Measurements from ENCODE around the gene MAGI3.
"Not testable (repeated sequence)": the region's sequence is repeated elsewhere in the genome, so short reads cannot be mapped to it uniquely, and the experiment has no call there.

MAGI3 gene

DNA sequence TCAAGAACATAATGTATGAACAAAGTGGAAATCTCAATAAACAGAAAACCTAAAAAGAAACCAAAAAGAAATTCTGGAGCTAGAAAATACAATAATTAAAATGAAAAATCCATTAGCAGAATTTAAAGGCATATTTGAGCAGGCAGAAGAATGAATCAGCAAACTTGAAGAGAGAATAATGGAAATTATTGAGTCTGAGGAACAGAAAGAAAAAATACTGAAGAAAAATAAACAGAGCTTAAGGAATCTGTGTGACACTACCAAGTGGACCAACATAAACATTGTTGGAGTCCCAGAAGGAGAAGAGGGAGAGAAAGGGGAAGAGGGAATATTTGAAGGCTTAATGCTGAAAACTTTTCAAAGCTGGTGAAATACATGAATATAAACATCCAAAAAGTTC is 54.5 kb downstream of the MAGI3 start:
- no peak for DNase-seq (ENCODE audit: low read depth)

DNA sequence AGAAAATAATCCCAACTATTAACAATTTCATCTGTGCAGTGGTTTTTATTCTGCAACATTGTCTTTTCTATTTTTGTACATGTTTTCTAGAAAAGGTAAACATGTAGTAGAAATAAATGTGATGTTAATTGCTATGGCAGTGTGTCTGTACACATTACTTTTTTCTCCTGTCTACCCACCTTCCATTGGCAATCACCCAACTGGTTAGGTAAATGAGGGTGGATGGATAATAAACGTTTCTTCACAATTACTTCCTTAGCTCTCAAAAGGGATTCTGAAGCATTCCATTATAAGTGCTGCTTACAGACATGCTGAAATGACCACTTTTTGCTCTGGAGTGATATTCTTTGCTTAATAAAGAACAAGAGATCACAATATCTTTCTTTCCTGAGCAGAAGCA is 61.4 kb downstream of the MAGI3 start:
- DNase-seq (ENCODE audit: low read depth): no peak

DNA sequence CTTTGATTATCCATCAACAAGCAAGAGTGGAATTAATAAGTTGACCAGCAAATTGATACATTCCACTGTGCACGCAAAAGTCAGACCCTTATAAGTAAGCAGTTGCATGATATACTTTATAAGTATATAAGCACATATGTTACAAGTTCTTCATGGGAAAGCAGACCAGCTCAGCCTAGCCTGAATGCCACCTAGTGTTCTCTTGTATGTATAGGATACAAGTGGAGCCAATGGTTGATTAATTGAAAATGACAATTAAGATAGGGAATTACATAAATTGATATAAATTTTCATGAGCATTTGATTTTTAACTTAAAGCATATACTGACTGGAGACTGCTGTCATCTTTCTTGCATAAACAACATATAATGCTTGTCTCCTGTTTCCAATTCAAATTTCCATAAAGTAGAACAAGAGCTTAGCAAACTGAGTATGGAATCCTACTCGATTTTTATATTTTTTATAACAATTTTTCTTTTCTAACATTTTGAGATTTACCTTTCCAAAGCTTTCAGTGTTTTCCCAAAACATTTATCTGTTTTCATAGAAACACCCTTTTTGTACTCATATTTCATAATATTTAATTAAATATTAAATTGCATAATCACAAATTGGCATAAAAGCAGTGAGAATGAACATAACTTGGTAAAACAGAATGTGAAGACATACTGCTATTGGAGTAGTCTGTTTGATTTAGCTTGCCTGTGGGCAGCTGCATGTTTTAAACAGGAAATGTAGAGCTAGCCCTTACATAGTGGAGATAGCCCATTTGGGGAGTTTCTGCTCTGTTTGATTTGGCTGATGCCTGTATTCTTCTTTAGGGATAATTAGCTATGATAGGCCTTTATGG is 62.8 kb downstream of the MAGI3 start:
- no peak for DNase-seq (ENCODE audit: low read depth)

DNA sequence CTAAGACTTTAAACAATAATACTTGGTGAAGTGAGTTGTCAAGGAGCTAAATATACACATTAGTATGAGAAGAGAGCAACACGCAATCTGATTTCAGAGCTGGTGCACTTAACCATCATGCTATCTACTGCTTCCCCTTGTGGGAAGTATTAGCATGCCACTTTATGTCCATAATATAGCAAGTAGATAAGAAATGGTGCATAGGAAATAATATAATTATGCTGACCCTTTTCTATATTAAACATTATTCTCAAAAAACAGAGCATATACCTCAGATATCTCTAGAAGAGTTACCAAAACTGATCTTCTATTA is 63.4 kb downstream of the MAGI3 start:
- DNase-seq (ENCODE audit: low read depth): no peak

DNA sequence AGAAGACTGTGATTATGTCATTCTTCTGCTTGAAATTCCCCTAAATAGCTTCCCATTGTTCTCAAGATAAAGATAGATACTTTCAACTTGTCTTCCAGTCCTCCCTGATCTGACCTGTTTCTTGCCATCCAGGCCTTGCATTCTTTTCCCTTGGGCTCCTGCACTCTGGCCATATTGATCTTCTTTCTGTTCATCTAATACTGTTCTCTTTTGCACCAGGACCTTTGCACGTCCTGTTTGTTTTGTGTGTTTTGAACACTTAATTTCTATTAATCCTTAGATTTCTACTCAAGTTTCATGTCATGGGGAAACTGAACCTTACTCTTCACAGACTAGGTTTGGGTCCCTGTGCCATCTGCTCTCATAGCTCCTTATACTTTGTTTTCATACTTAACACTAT is 65.1 kb downstream of the MAGI3 start:
- no peak for DNase-seq (ENCODE audit: low read depth)

DNA sequence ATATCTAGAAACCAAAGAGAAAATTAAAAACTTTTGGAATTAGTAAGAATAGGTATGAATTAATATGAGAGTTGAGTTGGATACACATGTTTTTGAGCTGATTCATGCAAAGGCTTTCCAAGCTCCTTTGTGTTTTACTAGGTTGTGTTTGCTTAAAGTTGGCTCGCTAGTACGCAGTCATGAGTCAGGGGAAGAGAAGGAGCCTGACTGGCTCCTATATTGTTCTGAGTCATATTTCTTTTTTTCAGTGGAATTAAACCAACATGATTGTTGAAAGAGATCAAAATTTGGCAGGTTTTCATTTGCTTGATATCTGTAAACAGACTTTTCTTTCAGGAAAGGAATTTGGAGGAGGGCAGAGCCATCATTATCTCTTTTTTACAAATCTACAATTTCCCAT is 66.7 kb downstream of the MAGI3 start:
- no peak for DNase-seq (ENCODE audit: low read depth)

DNA sequence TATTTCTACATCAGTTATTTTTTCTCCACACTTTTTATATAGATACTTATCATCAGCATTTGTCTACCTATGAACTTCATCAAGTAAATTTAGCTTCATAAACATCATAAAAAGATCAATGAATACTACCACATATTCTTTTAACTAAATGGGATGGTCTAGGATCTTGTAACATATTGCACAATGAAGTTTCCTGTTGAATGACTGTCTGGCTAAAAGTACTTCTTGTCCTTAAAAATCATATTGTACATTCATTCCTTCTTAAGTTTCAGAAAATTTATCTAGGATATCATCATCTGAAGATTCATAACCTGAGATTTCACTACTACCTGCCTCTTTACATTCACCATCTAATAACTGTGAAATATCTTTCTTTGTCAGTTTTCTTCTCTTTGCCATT is 69.0 kb downstream of the MAGI3 start:
- no peak for DNase-seq (ENCODE audit: low read depth)

DNA sequence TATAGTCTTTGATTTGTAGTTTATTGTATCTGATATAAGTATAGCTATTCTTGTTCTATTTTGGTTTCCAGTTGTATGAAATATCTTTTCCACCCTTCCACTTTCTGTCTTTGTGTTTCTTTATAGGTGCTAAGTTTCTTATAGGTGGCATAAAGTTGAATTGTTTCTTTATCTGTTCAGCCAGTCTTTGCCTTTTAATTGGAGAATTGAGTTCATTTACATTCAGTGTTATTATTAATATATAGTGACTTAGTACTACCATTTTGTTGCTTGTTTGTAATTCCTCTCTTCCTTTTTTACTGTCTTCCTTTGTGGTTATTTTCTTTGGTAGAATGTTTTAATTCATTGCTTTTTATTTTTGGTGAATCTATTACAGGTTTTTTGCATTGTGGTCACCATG is 77.7 kb downstream of the MAGI3 start:
- no peak for DNase-seq (ENCODE audit: low read depth)

DNA sequence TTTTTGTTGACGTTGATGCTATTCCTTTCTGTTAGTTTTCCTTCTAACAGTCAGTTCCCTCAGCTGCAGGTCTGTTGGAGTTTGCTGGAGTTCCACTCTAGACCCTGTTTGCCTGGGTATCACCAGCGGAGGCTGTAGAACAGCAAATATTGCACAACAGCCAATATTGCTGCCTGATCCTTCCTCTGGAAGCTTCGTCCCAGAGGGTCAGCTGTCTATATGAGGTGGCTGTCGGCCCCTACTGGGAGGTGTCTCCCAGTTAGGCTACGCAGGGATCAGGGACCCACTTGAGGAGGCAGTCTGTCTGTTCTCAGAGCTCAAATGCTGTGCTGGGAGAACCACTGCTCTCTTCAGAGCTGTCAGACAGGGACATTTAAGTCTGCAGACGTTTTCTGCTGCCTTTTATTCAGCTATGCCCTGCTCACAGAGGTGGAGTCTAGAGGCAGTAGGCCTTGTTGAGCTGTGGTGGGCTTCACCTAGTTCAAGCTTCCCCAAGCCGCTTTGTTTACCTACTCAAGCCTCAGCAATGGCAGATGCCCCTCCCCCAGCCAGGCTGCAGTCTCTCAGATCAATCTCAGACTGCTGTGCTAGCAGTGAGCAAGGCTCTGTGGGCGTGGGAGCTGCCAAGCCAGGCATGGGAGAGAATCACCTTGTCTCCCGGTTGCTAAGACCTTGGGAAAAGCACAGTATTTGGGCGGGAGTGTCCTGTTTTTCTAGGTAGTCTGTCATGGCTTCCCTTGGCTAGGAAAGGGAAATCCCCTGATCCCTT is 88.3 kb downstream of the MAGI3 start:
- not testable (repeated sequence) for DNase-seq (ENCODE audit: low read depth)

DNA sequence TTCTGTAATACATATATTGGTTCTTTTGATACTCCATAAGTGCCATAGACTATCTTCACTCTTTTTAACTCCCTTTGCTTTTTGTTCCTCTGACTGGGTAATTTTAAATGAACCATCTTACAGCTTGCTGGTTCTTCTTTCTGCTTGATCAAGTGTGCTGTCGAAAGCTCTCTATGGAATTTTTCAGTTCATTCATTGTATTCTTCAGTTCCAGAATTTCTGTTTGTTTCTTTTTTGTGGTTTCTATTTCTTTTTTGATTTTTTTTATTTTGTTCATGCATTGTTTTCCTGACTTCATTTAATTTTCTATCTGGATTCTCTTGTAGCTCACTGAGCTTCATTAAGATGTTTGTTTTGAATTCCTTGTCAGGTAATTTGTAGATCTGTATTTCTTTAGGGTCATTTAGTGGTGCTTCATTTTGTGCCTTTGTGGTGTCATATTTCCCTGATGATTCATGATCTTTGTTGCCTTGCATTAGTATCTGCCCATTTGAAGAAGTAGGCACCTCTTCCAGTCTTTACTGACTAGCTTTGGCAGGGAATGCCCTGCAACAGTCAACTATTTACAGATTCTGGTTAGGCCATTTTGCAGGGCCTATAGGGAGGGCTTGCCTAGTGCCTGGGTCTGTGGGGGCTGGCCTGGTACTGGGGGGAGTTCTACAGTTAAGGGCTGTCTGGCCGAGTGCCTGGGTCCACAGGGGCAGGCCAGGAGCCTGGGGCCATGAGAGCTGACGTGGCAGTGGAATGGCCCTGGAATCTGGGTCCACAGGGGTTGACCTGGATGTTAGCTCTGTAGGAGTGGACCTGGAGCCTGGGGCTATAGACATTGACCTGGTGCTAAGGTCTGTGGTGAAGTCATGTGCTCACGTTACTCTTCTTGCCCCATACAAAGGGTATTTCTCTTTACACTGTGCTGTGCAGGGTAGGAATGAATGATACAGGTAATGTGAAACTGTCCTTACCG is 89.7 kb downstream of the MAGI3 start:
- no peak for DNase-seq (ENCODE audit: low read depth)

DNA sequence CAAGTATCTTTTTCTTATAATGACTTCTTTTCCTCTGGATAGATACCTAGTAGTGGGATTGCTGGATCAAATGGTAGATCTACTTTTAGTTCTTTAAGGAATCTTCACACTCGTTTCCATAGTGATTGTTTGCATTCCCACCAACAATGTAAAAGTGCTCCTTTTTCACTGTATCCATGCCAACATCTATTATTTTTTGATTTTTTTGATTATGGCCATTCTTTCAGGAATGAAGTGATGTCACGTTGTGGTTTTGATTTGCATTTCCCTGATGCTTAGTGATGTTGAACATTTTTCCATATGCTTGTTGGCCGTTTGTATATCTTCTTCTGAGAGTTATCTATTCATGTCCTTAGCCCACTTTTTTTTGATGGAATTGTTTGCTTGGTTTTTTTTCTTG is 94.8 kb downstream of the MAGI3 start:
- DNase-seq (ENCODE audit: low read depth): not testable (repeated sequence)

DNA sequence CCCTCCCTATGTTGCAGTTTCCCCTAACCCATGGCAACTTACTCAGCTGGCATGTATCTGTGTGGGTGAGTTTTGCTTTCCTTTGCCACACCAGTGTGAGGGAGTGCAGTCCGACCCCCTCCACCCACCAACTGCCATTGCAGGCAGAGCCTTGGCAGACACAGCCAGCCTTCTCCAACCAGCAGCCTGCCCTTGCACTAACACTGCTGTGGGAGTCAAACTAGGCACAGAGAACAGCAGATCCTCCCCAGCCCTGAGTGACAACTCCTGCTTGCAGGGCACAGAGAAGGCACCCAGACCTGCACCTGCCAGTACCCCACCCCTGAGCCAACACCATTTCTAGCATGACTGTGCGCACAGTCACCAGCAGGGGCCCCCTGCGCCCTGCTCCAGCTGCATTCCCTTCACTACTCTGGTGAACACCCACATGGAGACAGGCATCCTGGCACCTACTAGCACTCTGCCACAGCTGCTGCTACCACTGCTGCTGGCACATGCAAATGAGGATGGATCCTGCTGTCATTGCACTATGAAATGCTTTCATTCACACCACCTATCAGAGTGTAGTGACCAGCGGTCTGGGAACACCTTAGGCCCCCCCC is 98.4 kb downstream of the MAGI3 start:
- DNase-seq (ENCODE audit: low read depth): no peak

DNA sequence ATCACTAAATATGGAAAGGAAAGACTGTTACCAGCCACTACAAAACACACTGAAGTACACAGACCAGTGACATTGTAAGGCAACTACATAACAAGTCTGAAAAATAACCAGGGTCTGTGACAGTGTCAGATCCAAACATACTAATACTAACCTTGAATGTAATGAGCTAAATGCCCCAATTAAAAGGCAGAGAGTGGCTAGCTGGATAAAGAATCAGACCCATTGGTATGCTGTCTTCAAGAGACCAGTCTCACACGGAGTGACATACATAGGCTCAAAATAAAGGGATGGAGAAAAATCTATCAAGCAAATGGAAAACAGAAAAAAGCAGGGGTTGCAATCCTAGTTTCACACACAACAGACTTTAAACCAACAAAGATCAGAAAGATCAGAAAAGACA is 100.1 kb downstream of the MAGI3 start:
- no peak for DNase-seq (ENCODE audit: low read depth)

DNA sequence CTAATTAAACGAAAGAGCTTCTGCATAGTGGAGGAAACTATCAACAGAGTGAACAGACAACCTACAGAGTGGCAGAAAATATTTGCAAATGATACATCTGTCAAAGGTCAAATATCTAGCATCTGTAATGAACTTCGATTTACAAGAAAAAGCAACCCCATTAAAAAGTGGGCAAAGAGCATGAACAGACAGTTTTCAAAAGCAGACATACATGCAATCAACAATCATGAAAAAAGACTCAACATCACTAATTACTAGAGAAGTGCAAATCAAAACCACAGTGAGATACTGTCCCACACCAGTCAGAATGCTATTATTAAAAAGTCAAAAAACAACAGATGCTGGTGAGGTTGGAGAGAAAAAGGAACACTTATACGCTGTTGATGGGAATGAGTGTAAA is 103.2 kb downstream of the MAGI3 start:
- DNase-seq (ENCODE audit: low read depth): no peak

DNA sequence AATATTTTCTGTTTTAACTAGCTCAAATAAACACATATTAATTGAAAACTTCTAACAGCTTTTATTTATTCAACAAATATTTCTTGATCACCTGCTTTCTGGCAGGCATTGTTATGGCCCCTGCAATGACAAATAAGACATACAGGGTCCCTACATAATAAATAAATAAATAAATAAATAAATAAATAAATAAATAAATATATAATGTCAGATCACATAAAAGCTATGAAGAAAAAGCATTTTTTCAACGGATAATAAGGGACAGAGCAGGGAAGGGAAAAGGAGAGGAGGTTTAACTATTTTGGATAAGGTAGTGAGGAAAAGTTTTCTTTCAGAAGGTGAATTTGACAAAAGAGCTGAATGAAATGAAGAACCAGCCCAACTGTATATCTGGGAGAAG is 115.0 kb downstream of the MAGI3 start:
- no peak for DNase-seq (ENCODE audit: low read depth)

DNA sequence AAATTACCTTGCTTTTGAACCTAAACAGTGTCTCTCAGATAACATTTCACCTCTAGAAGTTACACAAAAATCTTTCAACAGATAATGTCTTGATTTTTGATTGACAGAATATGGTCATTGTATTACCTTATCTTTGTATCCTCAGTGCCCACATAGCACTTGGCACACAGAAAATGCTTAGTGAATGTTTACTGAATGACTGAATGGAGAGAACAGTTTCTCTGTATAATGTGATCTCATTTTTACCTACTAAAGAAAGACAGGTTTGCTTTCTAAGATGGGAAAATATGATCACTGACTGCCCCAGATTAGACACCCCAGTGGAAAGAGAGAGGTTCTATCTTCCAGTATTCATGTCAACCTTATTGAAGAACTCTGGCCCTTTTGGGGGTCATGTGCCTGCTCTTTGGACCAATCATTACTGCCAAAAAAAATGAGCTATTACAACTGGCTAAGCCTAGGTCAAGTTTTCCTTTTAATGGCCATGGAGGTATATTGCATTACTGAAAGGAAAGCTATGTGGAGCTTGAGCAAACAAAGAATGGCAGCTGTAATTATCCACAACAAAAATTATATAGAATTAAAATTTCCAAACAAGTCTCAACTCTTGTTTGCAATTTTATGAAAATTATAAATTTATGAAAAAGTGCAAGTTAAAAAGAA is 117.4 kb downstream of the MAGI3 start:
- DNase-seq (ENCODE audit: low read depth): no peak

DNA sequence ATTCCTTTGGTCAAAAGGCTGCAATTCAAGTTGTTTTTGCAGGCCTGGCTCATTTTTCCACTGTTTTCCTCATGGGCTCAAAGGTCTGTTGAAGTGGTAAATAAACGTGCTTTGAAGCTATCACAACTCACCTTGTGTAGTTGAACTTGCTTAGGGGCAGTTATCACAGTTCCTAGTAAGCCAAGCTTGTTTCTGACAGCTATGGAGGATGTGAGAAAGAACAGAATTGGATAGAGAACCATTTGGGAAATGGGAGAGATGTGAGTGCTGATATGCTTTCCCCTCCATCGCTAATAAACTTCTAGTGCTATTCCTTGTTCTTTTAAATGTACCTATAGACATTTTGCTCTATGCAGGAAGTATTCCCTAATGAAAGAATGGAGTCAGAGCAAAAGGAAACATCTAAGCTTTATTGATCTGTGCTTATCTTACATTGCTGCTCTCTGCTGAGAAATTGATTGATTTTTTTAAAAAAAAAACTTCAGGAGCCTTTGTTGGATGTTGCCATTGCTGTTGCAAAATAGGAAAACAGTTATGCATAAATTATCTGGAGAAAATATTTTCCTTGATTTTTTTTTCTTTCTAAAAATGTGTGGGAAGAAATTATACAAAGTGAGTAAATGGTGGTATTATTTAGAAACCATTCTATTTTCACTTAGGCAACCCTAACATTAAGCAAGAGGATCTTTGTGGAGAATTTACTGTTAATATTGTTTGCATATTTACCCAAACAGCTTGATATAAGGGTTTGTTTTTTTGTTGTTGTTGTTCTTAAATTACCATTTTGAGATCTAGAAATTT is 118.2 kb downstream of the MAGI3 start:
- no peak for DNase-seq (ENCODE audit: low read depth)

DNA sequence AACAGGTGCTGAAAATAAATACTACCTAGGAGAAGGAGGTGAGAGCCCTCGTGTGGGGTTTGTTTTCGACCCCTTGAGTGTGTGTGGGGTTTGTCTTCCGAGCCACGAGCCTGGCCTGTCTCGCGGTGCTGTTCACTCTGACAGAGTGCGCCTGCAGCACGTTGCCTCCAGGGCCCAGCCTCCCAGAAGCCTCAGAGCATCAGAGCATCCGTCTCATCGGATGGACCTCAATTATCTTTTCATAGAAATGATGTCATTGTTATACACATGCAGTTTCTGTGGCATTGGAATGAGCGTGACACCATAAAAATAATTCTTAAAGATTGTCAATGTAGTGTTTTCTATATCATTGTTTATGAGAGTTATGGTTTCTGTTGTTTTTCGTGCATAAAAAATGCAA is 119.5 kb downstream of the MAGI3 start:
- not testable (repeated sequence) for DNase-seq (ENCODE audit: low read depth)

DNA sequence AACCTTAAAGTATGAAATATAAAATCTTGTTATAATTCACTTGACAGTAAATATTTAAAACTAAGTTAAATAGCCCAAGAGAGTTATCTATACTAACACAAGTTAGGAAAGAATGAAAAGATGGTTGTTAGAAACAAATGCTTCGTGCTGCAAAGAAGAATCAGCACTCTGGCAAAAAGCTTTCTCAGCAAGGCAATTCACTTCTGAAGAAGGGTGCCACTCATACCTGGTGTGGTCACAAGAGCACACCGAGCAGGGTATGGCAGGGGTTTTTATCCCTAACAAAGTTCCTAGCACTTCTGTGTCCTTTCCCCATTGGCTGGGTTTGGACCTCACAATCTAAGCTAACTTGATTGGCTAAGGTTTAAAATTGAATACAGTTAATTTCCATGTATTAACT is 121.0 kb downstream of the MAGI3 start:
- no peak for DNase-seq (ENCODE audit: low read depth)

DNA sequence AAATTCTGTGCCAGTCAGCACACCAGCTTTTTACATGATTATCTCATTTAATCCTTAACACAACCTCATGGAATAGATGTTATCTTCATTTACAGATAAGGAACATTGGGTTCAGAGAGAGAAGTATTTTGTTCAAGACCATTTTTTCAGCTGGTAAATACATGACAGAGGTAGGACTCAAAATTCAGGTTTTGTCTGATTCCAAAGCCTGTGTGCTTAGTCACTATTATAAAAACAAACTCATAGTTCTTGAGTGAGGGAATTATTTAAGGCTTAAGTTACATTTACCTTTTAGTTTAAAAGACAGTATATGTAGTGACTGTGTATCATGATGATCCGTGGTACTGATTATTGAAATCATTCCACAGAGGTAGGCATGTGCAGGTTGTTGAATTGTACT is 125.2 kb downstream of the MAGI3 start:
- DNase-seq (ENCODE audit: low read depth): no peak

DNA sequence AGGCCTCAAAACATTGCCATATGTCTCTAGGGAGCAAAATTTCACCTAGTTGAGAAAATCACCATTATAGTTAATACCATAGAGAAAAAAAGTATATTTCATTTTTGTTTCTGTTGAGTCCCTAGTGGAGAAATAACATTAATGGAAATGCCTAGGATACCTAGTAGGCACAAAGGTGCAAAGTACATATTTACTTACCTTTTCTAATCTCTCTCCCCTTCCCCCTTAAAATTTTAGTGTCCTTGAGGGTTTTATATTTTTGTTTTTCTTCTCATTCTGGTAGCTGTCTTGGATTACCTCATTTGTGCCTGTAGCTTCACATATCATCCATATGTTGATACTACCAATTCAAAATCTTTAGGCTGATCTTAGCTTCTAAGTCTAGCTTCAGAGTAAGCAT is 127.0 kb downstream of the MAGI3 start:
- DNase-seq (ENCODE audit: low read depth): no peak
